Cardiac fibroblast (primary cell): ENCODE results near the gene UGT1A7.

ENCODE experiments used
- DNase-seq, 2 donors: peaks; one replicate each; pipeline versions ENCODE4 v3.0.0 to v3.0.0-alpha.2; 2010; ENCODE audit warnings: low read depth in 2 of 2
- H3K4me3 ChIP-seq, 2 donors: replicated peaks in 1 of 2; 1 replicate in 1 of 2; 2 replicates in 1 of 2; pipeline ENCODE4 v1.5.1; 2011; ENCODE audit warnings: low read depth in 2 of 2, low read length in 2 of 2, mild to moderate bottlenecking in 2 of 2, moderate library complexity in 1 of 2
- TF ChIP-seq, protein P1 (sequence below): IDR thresholded peaks from one replicate; pipeline ENCODE4 v1.5.1; 2011; ENCODE audit warnings: low read depth, mild to moderate bottlenecking, low read length, inconsistent platforms

UGT1A7 gene

DNA sequence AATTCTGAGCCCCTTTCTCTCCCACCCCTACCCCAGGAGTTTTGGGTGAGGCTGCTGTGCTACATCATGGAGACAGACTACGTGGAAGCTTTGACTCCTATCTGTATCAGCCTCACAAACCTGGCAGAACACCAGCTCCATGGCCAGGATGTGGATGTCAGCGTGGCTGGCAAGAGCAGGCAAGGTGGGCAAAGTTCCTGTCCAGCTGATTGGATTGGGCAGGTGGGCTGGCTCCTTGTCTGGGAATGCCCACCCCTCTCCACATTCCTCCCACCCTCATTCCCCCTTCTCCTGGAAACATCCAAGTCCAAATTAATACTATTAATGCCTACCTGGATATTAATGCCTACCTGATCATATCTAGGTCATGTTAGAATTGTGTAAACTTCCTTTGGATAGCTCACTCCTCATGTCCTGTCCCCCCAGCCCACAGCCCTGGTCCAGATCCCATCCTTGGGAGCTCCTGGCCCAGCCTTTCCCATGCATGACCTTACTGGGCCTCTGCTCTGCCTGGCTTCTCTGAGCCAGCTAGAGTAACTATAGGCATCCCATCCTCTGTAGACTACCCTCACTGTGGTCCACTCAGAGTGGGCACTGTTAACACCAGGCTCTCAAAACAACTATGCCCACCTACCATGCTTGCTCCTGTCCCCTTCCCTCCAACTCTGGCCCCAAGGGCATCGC lies 120.6 kb downstream of the UGT1A7 start:
- DNase-seq: no peak
- no peak overlapping the region for H3K4me3 ChIP-seq
- TF ChIP-seq, protein P1, sequence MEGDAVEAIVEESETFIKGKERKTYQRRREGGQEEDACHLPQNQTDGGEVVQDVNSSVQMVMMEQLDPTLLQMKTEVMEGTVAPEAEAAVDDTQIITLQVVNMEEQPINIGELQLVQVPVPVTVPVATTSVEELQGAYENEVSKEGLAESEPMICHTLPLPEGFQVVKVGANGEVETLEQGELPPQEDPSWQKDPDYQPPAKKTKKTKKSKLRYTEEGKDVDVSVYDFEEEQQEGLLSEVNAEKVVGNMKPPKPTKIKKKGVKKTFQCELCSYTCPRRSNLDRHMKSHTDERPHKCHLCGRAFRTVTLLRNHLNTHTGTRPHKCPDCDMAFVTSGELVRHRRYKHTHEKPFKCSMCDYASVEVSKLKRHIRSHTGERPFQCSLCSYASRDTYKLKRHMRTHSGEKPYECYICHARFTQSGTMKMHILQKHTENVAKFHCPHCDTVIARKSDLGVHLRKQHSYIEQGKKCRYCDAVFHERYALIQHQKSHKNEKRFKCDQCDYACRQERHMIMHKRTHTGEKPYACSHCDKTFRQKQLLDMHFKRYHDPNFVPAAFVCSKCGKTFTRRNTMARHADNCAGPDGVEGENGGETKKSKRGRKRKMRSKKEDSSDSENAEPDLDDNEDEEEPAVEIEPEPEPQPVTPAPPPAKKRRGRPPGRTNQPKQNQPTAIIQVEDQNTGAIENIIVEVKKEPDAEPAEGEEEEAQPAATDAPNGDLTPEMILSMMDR: no peak

DNA sequence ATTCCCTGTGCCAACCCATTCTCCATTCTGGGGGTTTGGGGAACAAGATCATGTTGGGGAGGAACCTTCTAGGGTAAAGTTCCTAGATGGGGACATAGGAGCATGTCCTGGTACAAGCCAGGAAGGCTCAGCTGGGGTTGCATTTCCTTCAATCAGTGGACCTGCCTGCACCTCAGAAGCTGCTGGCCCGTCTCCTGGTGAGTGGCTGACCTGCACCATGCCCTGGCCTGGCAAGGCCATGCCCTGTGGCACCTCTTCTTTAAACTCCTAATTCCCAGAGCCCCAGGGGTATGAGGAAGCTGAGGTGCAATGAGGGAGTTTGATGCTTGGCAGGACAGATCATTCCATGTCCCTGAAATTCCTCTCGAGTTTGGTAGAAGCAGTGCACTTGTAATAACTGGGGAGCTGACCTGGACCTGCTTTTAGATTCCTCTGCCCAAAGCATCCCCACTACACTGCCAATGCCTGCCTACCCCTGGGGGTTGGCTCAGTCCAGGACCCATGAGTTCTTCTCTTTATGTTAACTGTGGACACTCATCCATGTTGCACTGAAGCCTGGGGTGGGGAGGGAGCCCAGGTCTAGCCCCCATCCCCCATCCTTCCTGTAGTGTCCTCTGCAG lies 121.7 kb downstream of the UGT1A7 start:
- DNase-seq: no peak
- TF ChIP-seq, protein P1: no peak
- H3K4me3 ChIP-seq: no peak overlapping the region

DNA sequence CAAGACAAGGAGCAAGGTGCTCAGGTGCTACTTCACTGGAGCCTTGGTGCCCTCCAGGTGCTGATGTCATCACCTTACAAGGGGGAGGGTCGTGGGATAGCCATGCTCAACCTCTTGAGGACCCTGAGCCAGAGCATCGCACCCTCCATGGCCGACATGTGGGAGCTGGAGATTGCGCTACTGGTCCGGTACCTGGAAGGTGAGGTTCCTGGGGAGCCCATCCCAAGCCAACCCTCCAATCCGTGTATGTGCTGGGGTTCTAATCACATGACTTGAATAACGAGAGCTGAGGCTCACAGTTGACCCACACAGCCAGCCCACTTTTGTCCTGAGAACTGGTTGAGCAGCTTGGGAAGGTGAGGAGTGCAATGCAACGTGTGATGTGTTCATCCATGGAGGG lies 122.3 kb downstream of the UGT1A7 start:
- no peak overlapping the region for H3K4me3 ChIP-seq
- TF ChIP-seq, protein P1: no peak
- no peak for DNase-seq

DNA sequence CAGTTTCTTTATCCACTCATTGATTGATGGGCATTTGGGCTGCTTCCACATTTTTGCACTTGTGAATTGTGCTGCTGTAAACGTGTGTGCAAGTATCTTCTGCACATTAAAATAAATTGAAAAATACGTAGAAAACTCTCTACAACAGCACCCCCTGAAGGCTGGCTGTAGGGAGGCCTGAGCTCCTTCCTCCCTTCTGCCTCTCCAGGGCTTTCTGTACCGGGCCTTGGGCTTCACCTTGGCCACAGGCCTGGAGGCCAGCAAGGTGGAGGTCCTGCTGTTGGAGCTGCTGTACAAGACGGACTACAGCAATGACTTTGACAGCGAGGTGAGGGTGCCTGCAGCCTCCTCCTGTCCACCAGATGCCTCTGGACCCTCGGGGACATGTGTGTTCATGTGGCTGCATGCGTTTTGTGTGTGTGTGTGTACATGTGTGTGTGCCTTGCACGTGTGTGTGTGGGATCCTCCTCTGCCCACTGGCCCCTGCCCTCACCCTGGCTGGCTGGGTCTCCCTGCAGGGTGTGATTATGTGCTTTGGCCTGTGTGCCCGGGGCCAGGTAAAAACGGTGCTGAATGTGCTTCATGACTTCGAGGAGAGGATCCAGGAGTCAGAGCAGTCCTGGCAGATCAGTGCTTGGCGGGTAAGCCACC lies 125.6 kb downstream of the UGT1A7 start:
- DNase-seq: no peak
- TF ChIP-seq, protein P1: no peak
- no peak overlapping the region for H3K4me3 ChIP-seq

DNA sequence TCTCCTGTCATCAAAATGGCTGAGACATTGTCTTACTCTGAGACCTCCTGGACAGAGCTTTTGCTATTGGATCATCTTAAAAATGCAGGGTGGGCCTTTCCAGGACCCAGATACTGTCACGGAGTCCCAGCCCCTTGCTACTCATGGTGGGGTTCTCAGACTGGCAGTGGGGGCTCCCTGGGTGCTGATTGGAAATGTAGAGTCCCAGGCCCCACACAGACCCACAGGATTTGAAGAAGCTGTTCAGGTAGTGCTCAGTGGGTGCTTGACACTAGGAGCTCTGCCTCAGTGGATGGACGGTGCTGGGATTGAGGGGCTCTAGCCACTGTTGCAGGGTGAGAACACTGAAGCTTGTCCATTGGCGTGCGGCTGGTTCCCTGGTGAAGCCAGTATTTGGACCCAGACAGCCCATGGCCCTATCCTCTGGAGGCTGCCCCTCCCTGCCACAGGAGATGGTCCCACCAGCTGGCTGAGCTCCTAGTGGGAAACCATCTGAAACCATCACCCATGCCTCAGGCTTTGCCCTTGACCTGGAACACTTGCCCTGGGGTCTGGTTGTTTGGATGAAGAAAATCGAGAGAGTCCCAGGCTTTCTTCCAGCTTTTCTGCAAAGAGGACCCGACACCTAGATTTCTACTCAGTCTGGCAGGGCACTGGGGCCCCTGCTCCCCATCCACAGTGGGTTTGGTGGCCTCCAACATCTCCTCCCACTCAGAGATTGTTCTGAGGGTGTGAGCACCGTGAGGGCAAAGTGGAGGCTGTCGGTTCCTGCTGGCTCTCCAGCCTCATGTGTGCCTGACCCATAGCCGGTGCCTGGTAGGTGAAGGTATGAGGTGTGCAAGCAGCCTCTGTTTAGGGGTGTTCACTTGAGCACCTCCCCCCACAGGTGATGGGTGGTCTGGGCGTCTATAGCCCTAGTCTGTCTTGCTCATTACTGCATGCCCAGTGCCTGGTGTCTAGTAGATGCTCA lies 126.5 kb downstream of the UGT1A7 start:
- no peak for DNase-seq
- TF ChIP-seq, protein P1: no peak
- H3K4me3 ChIP-seq: no peak overlapping the region

DNA sequence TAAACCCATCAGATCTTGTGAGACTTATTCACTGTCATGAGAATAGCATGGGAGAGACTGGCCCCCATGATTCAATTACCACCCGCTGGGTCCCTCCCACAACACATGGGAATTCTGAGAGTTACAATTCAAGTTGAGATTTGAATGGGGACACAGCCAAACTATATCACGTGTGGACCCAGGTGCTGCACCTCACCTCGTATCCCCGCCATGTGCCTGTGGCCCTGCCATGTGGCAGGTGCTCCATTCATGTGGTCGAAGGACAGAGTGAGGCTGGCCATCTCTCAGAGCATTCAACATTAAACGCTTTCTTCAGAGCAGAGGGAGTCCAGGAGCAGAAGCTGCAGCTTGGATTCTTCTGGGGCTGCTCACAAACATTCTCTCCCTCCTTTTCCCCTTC lies 128.7 kb downstream of the UGT1A7 start:
- no peak overlapping the region for H3K4me3 ChIP-seq
- no peak for DNase-seq
- TF ChIP-seq, protein P1: no peak
